K562 (cell line): ENCODE data around the gene NRXN3. TPM values are rescaled to one million over a fixed set of nuclear protein-coding genes. Genes with fewer than 3 reads are reported as not detected.

ENCODE experiments used
- ATAC-seq: fragments of 200-7000 bp; cut with Tn5 transposase; 3 replicates; pipeline ENCODE4 v1.9.1; 2020; ENCODE audit warnings: moderate library complexity
- BruUV-seq: library from RNA; stranded (reverse); fragments of 400-500 nt; replicated peaks from 2 replicates; lab custom pipeline; 2021; lab: Mats Ljungman, UMichigan
- CTCF ChIA-PET: fragments of 300-600 bp; formaldehyde crosslinking; extraction: SDS; loops from one replicate; lab custom pipeline; 2021; ENCODE audit warnings: low intra/inter-chr PET ratio; lab: Yijun Ruan, JAX
- POLR2A ChIA-PET: fragments of 300-600, 350-650 bp; sonication (Branson Sonifier 250); formaldehyde crosslinking; extraction: SDS; loops from one replicate; lab custom pipeline; 2021; ENCODE audit warnings: antibody characterized with exemption, inconsistent platforms; lab: Yijun Ruan, JAX
- DNase-seq, 4 experiments: peaks; one replicate each; pipeline versions ENCODE4 v3.0.0 to v3.0.0-alpha.2; 2011 to 2018; ENCODE audit warnings: low spot score in 3 of 4, mixed read lengths in 3 of 4; ENCODE audit errors: extremely low read depth in 1 of 4
- FAIRE-seq: peaks from 2 replicates; lab custom pipeline; 2011; peaks lifted over from hg19 to GRCh38; lab: Jason Lieb, UNC
- H2AFZ ChIP-seq: 2 replicates; pipeline ENCODE4 v1.6.0; 2011; ENCODE audit warnings: low read depth, low read length, control low read depth, inconsistent platforms
- H3K27ac ChIP-seq: fragments of 200-600 bp; 3 replicates; pipeline ENCODE4 v1.8.0; 2011; ENCODE audit warnings: low read depth, mild to moderate bottlenecking, control low read depth, inconsistent platforms, low read length, moderate library complexity, mixed read lengths; ENCODE audit errors: extremely low read depth
- H3K27me3 ChIP-seq, 2 experiments: fragments of 300-600 bp in 1 of 2; 2 replicates in 1 of 2; 3 replicates in 1 of 2; pipeline versions ENCODE4 v1.6.0 to v1.8.0; 2011; ENCODE audit warnings: inconsistent platforms in 2 of 2, low read length in 2 of 2, mild to moderate bottlenecking in 1 of 2, mixed read lengths in 1 of 2, moderate library complexity in 1 of 2; ENCODE audit not compliant: control insufficient read depth in 2 of 2, insufficient read depth in 2 of 2
- H3K36me3 ChIP-seq: fragments of 300-600 bp; 3 replicates; pipeline ENCODE4 v1.8.0; 2011; ENCODE audit warnings: mild to moderate bottlenecking, low read length, inconsistent platforms; ENCODE audit not compliant: control insufficient read depth, insufficient read depth
- H3K4me1 ChIP-seq, 2 experiments: fragments of 200-600 bp in 1 of 2; replicated peaks in 1 of 2; 2 replicates in 1 of 2; 3 replicates in 1 of 2; pipeline versions ENCODE4 v1.5.1 to v1.8.0; 2011; ENCODE audit warnings: inconsistent platforms in 2 of 2, low read length in 2 of 2, mild to moderate bottlenecking in 1 of 2, mixed read lengths in 1 of 2, moderate library complexity in 1 of 2; ENCODE audit not compliant: control insufficient read depth in 2 of 2, insufficient read depth in 2 of 2
- H3K4me2 ChIP-seq: 2 replicates; pipeline ENCODE4 v1.6.1; 2011; ENCODE audit warnings: low read length, control low read depth, inconsistent platforms, mixed read lengths; ENCODE audit not compliant: insufficient read depth
- H3K4me3 ChIP-seq: fragments of 200-600 bp; sonication (generic), shearing (Covaris generic); 2 replicates; pipeline ENCODE4 v1.5.1; 2016; ENCODE audit warnings: control low read depth, inconsistent platforms
- H3K79me2 ChIP-seq: fragments of 200-600 bp; 3 replicates; pipeline ENCODE4 v1.8.0; 2011; ENCODE audit warnings: low read length, inconsistent platforms; ENCODE audit not compliant: control insufficient read depth, insufficient read depth
- H3K9ac ChIP-seq, 2 experiments: 2 replicates each; pipeline versions ENCODE4 v1.6.0 to v1.6.1; 2011; ENCODE audit warnings: low read depth in 2 of 2, low read length in 2 of 2, control low read depth in 1 of 2, inconsistent platforms in 1 of 2, mild to moderate bottlenecking in 1 of 2, mixed read lengths in 1 of 2; ENCODE audit not compliant: insufficient read depth in 1 of 2
- H3K9me1 ChIP-seq: one replicate; pipeline ENCODE4 v1.6.0; 2011; ENCODE audit warnings: inconsistent platforms, mild to moderate bottlenecking, low read length, moderate library complexity; ENCODE audit not compliant: control insufficient read depth, insufficient read depth
- H3K9me3 ChIP-seq: replicated peaks from 2 replicates; pipeline ENCODE4 v1.5.1; 2011; ENCODE audit warnings: low read depth, low read length, inconsistent platforms; ENCODE audit not compliant: control insufficient read depth, insufficient read depth
- H4K20me1 ChIP-seq: replicated peaks from 2 replicates; pipeline ENCODE4 v1.6.1; 2011; ENCODE audit warnings: low read length, inconsistent platforms, mixed read lengths; ENCODE audit not compliant: control insufficient read depth, insufficient read depth
- CBX1 ChIP-seq: sonication (generic); IDR thresholded peaks from 2 replicates; pipeline ENCODE4 v1.6.1; 2016; ENCODE audit warnings: antibody characterized with exemption, low read depth, mild to moderate bottlenecking
- EZH2 ChIP-seq: IDR thresholded peaks from 2 replicates; pipeline ENCODE4 v1.6.1; 2012; ENCODE audit warnings: low read depth, mild to moderate bottlenecking, inconsistent platforms, low read length, borderline replicate concordance
- FOS ChIP-seq: IDR thresholded peaks from 3 replicates; pipeline ENCODE4 v1.6.1; 2011; ENCODE audit not compliant: insufficient read length; ENCODE audit errors: extremely low read depth
- HDAC6 ChIP-seq: IDR thresholded peaks from 2 replicates; pipeline ENCODE4 v1.6.1; 2012; ENCODE audit warnings: low read depth, mild to moderate bottlenecking, control low read depth, inconsistent platforms, low read length, moderate library complexity
- NFATC3 ChIP-seq: fragments of 450-650 bp; IDR thresholded peaks from 2 replicates; pipeline ENCODE4 v1.6.1; 2017; ENCODE audit warnings: mild to moderate bottlenecking
- NFIC ChIP-seq: fragments of 450-650 bp; IDR thresholded peaks from 2 replicates; pipeline ENCODE4 v1.6.1; 2017; ENCODE audit warnings: mild to moderate bottlenecking, inconsistent platforms
- OTX1 ChIP-seq: fragments of 450-650 bp; formaldehyde crosslinking; IDR thresholded peaks from 2 replicates; pipeline ENCODE4 v1.4.0; 2022; ENCODE audit warnings: mild to moderate bottlenecking
- POLR2G ChIP-seq: fragments of 200-400 bp; formaldehyde crosslinking; IDR thresholded peaks from 2 replicates; pipeline ENCODE4 v1.6.1; 2017; ENCODE audit warnings: low read depth, mild to moderate bottlenecking, antibody characterized with exemption, low read length, moderate library complexity
- RFX7 ChIP-seq: fragments of 250-450 bp; sonication (Bioruptor Pico); IDR thresholded peaks from 2 replicates; pipeline ENCODE4 v1.5.1; 2021; ENCODE audit warnings: mild to moderate bottlenecking
- RNF2 ChIP-seq: sonication (generic); IDR thresholded peaks from 2 replicates; pipeline ENCODE4 v1.6.1; 2016
- SLC30A9 ChIP-seq: fragments of 250-450 bp; sonication (Bioruptor Pico); IDR thresholded peaks from 2 replicates; pipeline ENCODE4 v1.8.0; 2022; ENCODE audit warnings: mild to moderate bottlenecking, moderate library complexity
- SRSF3 ChIP-seq: fragments of 200-400 bp; formaldehyde crosslinking; IDR thresholded peaks from 2 replicates; pipeline ENCODE4 v1.6.1; 2016; ENCODE audit warnings: mild to moderate bottlenecking, low read length, moderate library complexity; ENCODE audit not compliant: insufficient read depth
- TAF9B ChIP-seq: fragments of 450-650 bp; IDR thresholded peaks from 2 replicates; pipeline ENCODE4 v1.6.1; 2018; ENCODE audit warnings: mild to moderate bottlenecking; ENCODE audit not compliant: partially characterized antibody
- XRCC5 ChIP-seq: fragments of 200-400 bp; formaldehyde crosslinking; IDR thresholded peaks from 2 replicates; pipeline ENCODE4 v1.6.1; 2017; ENCODE audit warnings: low read depth, mild to moderate bottlenecking, low read length
- ZNF133 ChIP-seq: fragments of 250-450 bp; sonication (Bioruptor Pico); IDR thresholded peaks from 2 replicates; pipeline ENCODE4 v1.4.0; 2020; ENCODE audit warnings: mild to moderate bottlenecking
- ZNF75A ChIP-seq: fragments of 450-650 bp; formaldehyde crosslinking; IDR thresholded peaks from 2 replicates; pipeline ENCODE4 v1.4.0; 2020; ENCODE audit warnings: mild to moderate bottlenecking
- ZZZ3 ChIP-seq: fragments of 450-650 bp; IDR thresholded peaks from 2 replicates; pipeline ENCODE4 v1.6.1; 2016; ENCODE audit warnings: antibody characterized with exemption, mild to moderate bottlenecking, moderate library complexity
- WGBS: fragments of 100-300 bp; shearing (Covaris generic); methylation state at CpG from one replicate; pipeline ENCODE4 v1.1.6; 2016; ENCODE audit warnings: low coverage, mixed read lengths; ENCODE audit not compliant: insufficient coverage; ENCODE audit errors: missing lambda C conversion rate; 5-methylcytosine and 5-hydroxymethylcytosine counted together
- in situ Hi-C: fragments of 300-500 bp; cut with MboI; formaldehyde crosslinking; loops from 4 replicates; pipeline ENCODE4 v1.15.0; 2018; ENCODE audit warnings: inconsistent platforms, mixed read lengths
- intact Hi-C: fragments of 100-400 bp; cut with micrococcal nuclease; formaldehyde crosslinking; loops from 2 replicates; pipeline ENCODE4 v1.14.2; 2022
- polyA plus RNA-seq, 8 experiments: library from polyadenylated mRNA; depleted of rRNA in 4 of 8; stranded (reverse) in 5 of 8; unstranded in 3 of 8; fragments of >200 nt; fragmentation: Nextera tagmentation in 2 of 8; fragmentation: Illumina TruSeq in 1 of 8; extraction: Ambion mirVana in 2 of 8; extraction: Trizol in 1 of 8; gene quantifications; 2 replicates each; pipeline versions ENCODE4 v1.2.1 to v1.2.3, GENCODE V29; 2011 to 2014; ENCODE audit warnings: inconsistent platforms in 1 of 8, missing spikeins in 1 of 8
- total RNA-seq, 7 experiments: library from RNA; depleted of rRNA in 6 of 7; stranded (reverse); fragments of >200 nt in 6 of 7; fragmentation: Illumina TruSeq in 2 of 7; extraction: Trizol in 2 of 7; gene quantifications; 2 replicates each; pipeline versions ENCODE4 v1.2.1 to v1.2.3, GENCODE V29; 2011 to 2021; ENCODE audit warnings: low replicate concordance in 1 of 7
- TF ChIP-seq, protein P1 (sequence below): IDR thresholded peaks from 3 replicates; pipeline ENCODE4 v1.6.1; 2011; ENCODE audit warnings: borderline replicate concordance, mild to moderate bottlenecking; ENCODE audit not compliant: insufficient read length, insufficient read depth
- TF ChIP-seq, protein P2 (sequence below): fragments of 450-650 bp; IDR thresholded peaks from 2 replicates; pipeline ENCODE4 v1.6.1; 2016; ENCODE audit warnings: borderline replicate concordance
- TF ChIP-seq, protein P3 (sequence below): fragments of 450-650 bp; formaldehyde crosslinking; IDR thresholded peaks from 2 replicates; pipeline ENCODE4 v1.4.0; 2022; ENCODE audit warnings: mild to moderate bottlenecking, moderate library complexity

The NRXN3 gene
- total and polyA plus RNA-seq, 9 of the 15 experiments (the other 6 are each of a cell fraction or from before 2014, with no cell fraction given), result 0.09 TPM; not detected in 8

DNA sequence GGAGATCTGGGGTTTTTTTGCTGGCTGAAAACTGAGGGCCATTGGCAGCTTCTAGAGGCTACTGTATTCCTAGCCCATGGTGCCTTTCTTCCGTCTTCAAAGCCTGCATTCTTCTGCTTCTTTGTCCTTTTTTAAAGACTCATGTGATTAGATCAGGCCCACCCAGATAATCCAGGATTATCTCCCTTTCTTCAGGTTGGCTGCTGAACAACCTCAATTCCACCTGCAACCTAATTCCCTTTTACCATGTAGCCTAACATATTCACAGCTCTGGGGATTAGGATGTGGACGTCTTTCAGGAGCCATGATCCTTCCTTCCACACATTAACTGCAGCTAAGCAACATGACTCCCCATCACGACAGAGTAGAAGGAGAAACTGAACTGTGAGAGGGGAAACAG is 1055.6 kb downstream of the NRXN3 start:
- TF ChIP-seq, protein P1, sequence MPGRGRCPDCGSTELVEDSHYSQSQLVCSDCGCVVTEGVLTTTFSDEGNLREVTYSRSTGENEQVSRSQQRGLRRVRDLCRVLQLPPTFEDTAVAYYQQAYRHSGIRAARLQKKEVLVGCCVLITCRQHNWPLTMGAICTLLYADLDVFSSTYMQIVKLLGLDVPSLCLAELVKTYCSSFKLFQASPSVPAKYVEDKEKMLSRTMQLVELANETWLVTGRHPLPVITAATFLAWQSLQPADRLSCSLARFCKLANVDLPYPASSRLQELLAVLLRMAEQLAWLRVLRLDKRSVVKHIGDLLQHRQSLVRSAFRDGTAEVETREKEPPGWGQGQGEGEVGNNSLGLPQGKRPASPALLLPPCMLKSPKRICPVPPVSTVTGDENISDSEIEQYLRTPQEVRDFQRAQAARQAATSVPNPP, result no peak
- TF ChIP-seq ZZZ3, result no peak
- TF ChIP-seq RNF2, result no peak
- no peak for TF ChIP-seq ZNF75A (CRISPR knock-in tag)
- TF ChIP-seq FOS, result no peak
- TF ChIP-seq CBX1, result no peak
- TF ChIP-seq EZH2, result no peak
- no peak for TF ChIP-seq SRSF3
- TF ChIP-seq TAF9B, result no peak
- TF ChIP-seq NFIC, result no peak
- no peak for TF ChIP-seq NFATC3
- no peak for TF ChIP-seq RFX7 (CRISPR knock-in tag)
- no peak for TF ChIP-seq XRCC5
- no peak for TF ChIP-seq POLR2G
- TF ChIP-seq SLC30A9 (CRISPR knock-in tag), result no peak
- TF ChIP-seq ZNF133 (CRISPR knock-in tag), result no peak
- TF ChIP-seq, protein P2, sequence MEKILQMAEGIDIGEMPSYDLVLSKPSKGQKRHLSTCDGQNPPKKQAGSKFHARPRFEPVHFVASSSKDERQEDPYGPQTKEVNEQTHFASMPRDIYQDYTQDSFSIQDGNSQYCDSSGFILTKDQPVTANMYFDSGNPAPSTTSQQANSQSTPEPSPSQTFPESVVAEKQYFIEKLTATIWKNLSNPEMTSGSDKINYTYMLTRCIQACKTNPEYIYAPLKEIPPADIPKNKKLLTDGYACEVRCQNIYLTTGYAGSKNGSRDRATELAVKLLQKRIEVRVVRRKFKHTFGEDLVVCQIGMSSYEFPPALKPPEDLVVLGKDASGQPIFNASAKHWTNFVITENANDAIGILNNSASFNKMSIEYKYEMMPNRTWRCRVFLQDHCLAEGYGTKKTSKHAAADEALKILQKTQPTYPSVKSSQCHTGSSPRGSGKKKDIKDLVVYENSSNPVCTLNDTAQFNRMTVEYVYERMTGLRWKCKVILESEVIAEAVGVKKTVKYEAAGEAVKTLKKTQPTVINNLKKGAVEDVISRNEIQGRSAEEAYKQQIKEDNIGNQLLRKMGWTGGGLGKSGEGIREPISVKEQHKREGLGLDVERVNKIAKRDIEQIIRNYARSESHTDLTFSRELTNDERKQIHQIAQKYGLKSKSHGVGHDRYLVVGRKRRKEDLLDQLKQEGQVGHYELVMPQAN, result no peak
- TF ChIP-seq OTX1 (CRISPR knock-in tag), result no peak
- TF ChIP-seq HDAC6, result no peak
- TF ChIP-seq, protein P3, sequence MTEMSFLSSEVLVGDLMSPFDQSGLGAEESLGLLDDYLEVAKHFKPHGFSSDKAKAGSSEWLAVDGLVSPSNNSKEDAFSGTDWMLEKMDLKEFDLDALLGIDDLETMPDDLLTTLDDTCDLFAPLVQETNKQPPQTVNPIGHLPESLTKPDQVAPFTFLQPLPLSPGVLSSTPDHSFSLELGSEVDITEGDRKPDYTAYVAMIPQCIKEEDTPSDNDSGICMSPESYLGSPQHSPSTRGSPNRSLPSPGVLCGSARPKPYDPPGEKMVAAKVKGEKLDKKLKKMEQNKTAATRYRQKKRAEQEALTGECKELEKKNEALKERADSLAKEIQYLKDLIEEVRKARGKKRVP (CRISPR knock-in tag), result no peak

More for the DNA sequence above, 1055.6 kb downstream of the NRXN3 start:
- Histone ChIP-seq H3K4me2 (no peak overlapping the region), H3K27ac (no peak overlapping the region), H3K9me1 (no peaks in the 10 kb centered on the region), H3K9me3 (no peaks in the 10 kb centered on the region), H4K20me1 (no peaks in the 10 kb centered on the region), H2AFZ (no peak overlapping the region), H3K79me2 (no peaks in the 10 kb centered on the region), H3K4me3 (no peak overlapping the region), H3K9ac (no peak overlapping the region), H3K36me3 (no peaks in the 10 kb centered on the region), H3K4me1 (no peaks in the 10 kb centered on the region), H3K27me3 (no peaks in the 10 kb centered on the region)
- FAIRE-seq (no peak), DNase-seq (no peak), ATAC-seq (no peak)
- intact Hi-C loops (no loop called here), in situ Hi-C loops (no loop called here)
- BruUV-seq, result no TSS peak
- ChIA-PET CTCF (no interaction called here), POLR2A (no interaction called here)
- WGBS, result 0% methylated on average over 3 of the region's 3 CpGs
